GM12865 (cell line): Measurements from ENCODE around the gene LMO2.

Experiments used
- DNase-seq: peaks from one replicate; pipeline ENCODE4 v3.0.0; 2010; ENCODE audit warnings: low read depth
- H3K4me3 ChIP-seq: 2 replicates; pipeline ENCODE4 v1.5.1; 2011; ENCODE audit warnings: mild to moderate bottlenecking, low read depth, low read length, control low read depth
- CTCF ChIP-seq: IDR thresholded peaks from 2 replicates; pipeline ENCODE4 v1.5.1; 2011; ENCODE audit warnings: low read length, control low read depth, low read depth, inconsistent platforms; ENCODE audit not compliant: insufficient read depth; ENCODE audit errors: missing control alignments

Gene LMO2

GRCh38 chr11:33864479-33864878 is 27.4 kb downstream of the LMO2 start:
- TF ChIP-seq CTCF, result no peak
- H3K4me3 ChIP-seq, result no peak overlapping the region

GRCh38 chr11:33863418-33864172 is 28.3 kb downstream of the LMO2 start:
- no peak for DNase-seq
- H3K4me3 ChIP-seq, result no peak overlapping the region
- TF ChIP-seq CTCF, result no peak

More at GRCh38 chr11:33864479-33864878, 27.4 kb downstream of the LMO2 start:
- DNase-seq, result no peak

- DNase-seq, result no peak
- no peak for TF ChIP-seq CTCF
- no peak overlapping the region for H3K4me3 ChIP-seq
Observed at GRCh38 chr11:33861941-33862589, 29.8 kb downstream of the LMO2 start.

GRCh38 chr11:33861386-33861785 is 30.5 kb downstream of the LMO2 start:
- no peak for DNase-seq
- H3K4me3 ChIP-seq, result no peak overlapping the region
- no peak for TF ChIP-seq CTCF

- no peak for DNase-seq
- TF ChIP-seq CTCF, result no peak
Observed at GRCh38 chr11:33860926-33861325, 30.9 kb downstream of the LMO2 start.

GRCh38 chr11:33859306-33859705 is 32.6 kb downstream of the LMO2 start:
- no peak for DNase-seq
- H3K4me3 ChIP-seq, result no peak overlapping the region
- no peak for TF ChIP-seq CTCF

More at GRCh38 chr11:33860926-33861325, 30.9 kb downstream of the LMO2 start:
- no peak overlapping the region for H3K4me3 ChIP-seq
